Metanephros (tissue), 2 donors: Measurements from ENCODE around the gene POLR1F. TPM values are rescaled to one million over a fixed set of nuclear protein-coding genes. Genes with fewer than 3 reads are reported as not detected.

Experiments used
- small RNA-seq: library from RNA; depleted of rRNA; stranded (forward); fragments of <200 nt; gene quantifications from one replicate; pipeline ENCODE3, GENCODE V24; 2014; ENCODE audit warnings: low replicate concordance
- total RNA-seq: library from RNA; depleted of rRNA; stranded (reverse); fragments of >200 nt; gene quantifications from one replicate; pipeline ENCODE4 v1.2.3, GENCODE V29; 2014

POLR1F gene
- total RNA-seq: 15.3 TPM

DNA sequence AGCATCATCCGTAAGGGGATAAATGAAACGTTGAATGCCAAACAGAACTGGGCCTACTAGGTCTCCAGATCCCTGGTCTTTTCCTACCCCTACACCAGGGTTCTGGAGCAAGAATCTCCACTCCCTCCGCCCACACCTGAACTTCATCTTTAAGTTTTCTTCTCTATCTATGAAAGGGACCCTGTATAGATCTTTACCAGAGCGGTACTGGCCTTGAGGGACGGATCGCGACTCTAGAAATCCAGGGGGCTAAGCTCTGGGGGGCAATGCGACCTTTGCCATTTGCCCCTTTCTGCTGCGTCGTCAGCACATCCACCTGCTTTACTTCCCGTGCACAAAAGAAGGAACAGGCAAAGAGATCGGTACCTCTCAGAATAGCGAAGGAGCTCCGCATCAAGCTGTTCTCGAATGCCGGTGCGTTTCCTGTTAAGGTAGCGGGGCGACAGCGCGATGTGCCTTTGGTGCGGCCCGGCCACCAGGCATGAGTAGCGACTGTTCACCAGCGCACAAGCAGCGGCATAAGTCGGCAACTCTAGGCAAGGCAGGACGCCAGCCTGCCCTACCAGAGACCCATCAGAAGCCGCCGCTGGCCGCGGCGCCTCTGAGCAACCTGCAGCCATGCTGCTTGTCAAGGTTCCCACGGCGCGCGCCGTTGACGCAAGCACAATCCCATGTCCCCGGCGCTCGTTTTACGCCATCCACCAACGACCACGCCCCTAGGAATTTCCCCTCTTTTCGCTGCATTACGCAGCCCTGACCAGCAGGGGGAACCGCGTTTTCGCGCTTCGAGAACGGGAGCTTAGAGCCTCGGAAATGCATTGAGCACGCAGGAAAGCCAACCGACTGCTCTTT lies at the start of gene POLR1F:
Gene POLR1F (minus strand): TSS at position 641 of the 852 bp plus-strand sequence. CDS start 21 bp downstream, at position 620.

Small RNA genes within 50 kb of the gene (small RNA-seq; reads per million reads assigned to genes)
- not detected for gene MIR3146

Other genes starting within 250 kb of the POLR1F start
- not detected for gene TMEM196, start 64.6 kb upstream of the POLR1F start, total RNA-seq